Small intestine (tissue), 7 donors: ENCODE measurements around the gene VPREB3. TPM values are rescaled to one million over a fixed set of nuclear protein-coding genes. Genes with fewer than 3 reads are reported as not detected.

ENCODE experiments used
- DNase-seq, 2 donors: peaks; one replicate each; pipeline versions ENCODE4 v3.0.0 to v3.0.0-alpha.2; 2013
- FAIRE-seq: peaks from 2 replicates; lab custom pipeline; 2012; peaks lifted over from hg19 to GRCh38; lab: Jason Lieb, UNC
- H3K27ac ChIP-seq, 3 donors: one replicate each; pipeline ENCODE4 v1.5.1; 2013; ENCODE audit warnings: low read length in 2 of 3, mild to moderate bottlenecking in 2 of 3, control low read depth in 1 of 3, inconsistent platforms in 1 of 3, low read depth in 1 of 3, moderate library complexity in 1 of 3
- H3K27me3 ChIP-seq, 3 donors: one replicate each; pipeline ENCODE4 v1.6.1; 2013; ENCODE audit warnings: low read length in 3 of 3, inconsistent platforms in 1 of 3; ENCODE audit not compliant: control insufficient read depth in 3 of 3, insufficient read depth in 3 of 3
- H3K36me3 ChIP-seq, 3 donors: one replicate each; pipeline ENCODE4 v1.6.1; 2013; ENCODE audit warnings: low read length in 3 of 3, inconsistent platforms in 1 of 3, low read depth in 1 of 3, mild to moderate bottlenecking in 1 of 3, moderate library complexity in 1 of 3; ENCODE audit not compliant: control insufficient read depth in 3 of 3, insufficient read depth in 2 of 3
- H3K4me1 ChIP-seq, 3 donors: one replicate each; pipeline ENCODE4 v1.6.1; 2013; ENCODE audit warnings: low read length in 2 of 3, inconsistent platforms in 1 of 3, low read depth in 1 of 3, mild to moderate bottlenecking in 1 of 3, moderate library complexity in 1 of 3; ENCODE audit not compliant: control insufficient read depth in 3 of 3, insufficient read depth in 2 of 3
- H3K4me3 ChIP-seq, 3 donors: one replicate each; pipeline ENCODE4 v1.5.1; 2013; ENCODE audit warnings: low read length in 3 of 3, control low read depth in 1 of 3, inconsistent platforms in 1 of 3, low read depth in 1 of 3, mild to moderate bottlenecking in 1 of 3, moderate library complexity in 1 of 3
- H3K9me3 ChIP-seq, 2 donors: one replicate each; pipeline ENCODE4 v1.6.1; 2013; ENCODE audit warnings: low read depth in 1 of 2, low read length in 1 of 2; ENCODE audit not compliant: control insufficient read depth in 2 of 2, insufficient read depth in 1 of 2
- WGBS, 3 donors: extraction: QIAGEN DNeasy Blood & Tissue Kit; methylation state at CpG; one replicate each; pipeline ENCODE4 v1.1.7; 2013; 5-methylcytosine and 5-hydroxymethylcytosine counted together
- polyA plus RNA-seq, 4 donors: library from polyadenylated mRNA; stranded (reverse) in 3 of 4; unstranded in 1 of 4; fragments of 200-250 nt in 3 of 4; fragments of 120-200 nt in 1 of 4; gene quantifications; one replicate each; pipeline versions ENCODE4 v1.2.1 to v1.2.3, GENCODE V29; 2013
- donor health status: healthy with polysubstance abuse.
- donor health status: control.
- donor health status: control.
- donor health status: Bipolar disorder and iron deficiency.
- donor health status: healthy.

The VPREB3 gene
- polyA plus RNA-seq, 4 donors = 0.95 to 6.2 TPM; not detected in 2

- FAIRE-seq = no peak
- H3K27ac ChIP-seq = no peak overlapping the region
Measured at GRCh38 chr22:23712256-23712655, 42.0 kb downstream of the VPREB3 start.

GRCh38 chr22:23709107-23709506 lies 45.1 kb downstream of the VPREB3 start:
- DNase-seq = no peak
- Histone ChIP-seq H3K36me3 (peaks cover 28 to 45% (median 33%) of the 10 kb centered on the region in 3 donors), H3K4me3 (no peak overlapping the region), H3K9me3 (no peaks in the 10 kb centered on the region), H3K4me1 (no peaks in the 10 kb centered on the region), H3K27me3 (no peaks in the 10 kb centered on the region), H3K27ac (no peak overlapping the region)
- WGBS, 3 donors = 90 to 97% (median 95%) methylated on average over 2 of the region's 2 CpGs
- FAIRE-seq = no peak

More at GRCh38 chr22:23712256-23712655, 42.0 kb downstream of the VPREB3 start:
- no peaks in the 10 kb centered on the region for H3K27me3 ChIP-seq
- no peak overlapping the region for H3K4me3 ChIP-seq
- H3K9me3 ChIP-seq = no peaks in the 10 kb centered on the region
- 93 to 94% (median 94%) methylated on average over 12 of the region's 12 CpGs for WGBS, 3 donors
- peaks cover 18 to 46% (median 19%) of the 10 kb centered on the region in 3 donors for H3K36me3 ChIP-seq
- H3K4me1 ChIP-seq = peaks cover 0 to 4% (median 3%) of the 10 kb centered on the region in 3 donors
- no peak for DNase-seq

GRCh38 chr22:23708270-23708669 lies 46.0 kb downstream of the VPREB3 start:
- H3K36me3 ChIP-seq = peaks cover 21 to 40% (median 33%) of the 10 kb centered on the region in 3 donors
- 71 to 88% (median 78%) methylated on average over 1 of the region's 1 CpG for WGBS, 3 donors

DNA sequence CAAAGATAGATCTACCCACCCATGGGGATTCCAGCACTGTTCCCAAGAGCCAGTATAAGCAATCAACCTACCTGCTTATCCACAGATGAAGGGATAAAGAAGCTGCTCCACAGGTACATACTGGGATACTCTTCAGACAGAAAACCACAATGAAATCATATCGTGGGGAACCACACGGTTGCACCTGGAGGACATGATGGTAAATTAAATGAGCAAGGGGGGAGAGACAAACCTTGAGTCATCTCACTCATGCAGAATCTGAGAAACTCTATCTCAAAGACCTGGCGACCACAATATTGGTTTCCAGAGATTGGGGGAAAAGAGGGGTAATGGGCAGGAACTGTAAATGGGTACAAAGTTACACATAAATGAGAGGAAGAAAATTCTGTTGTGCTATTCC lies 48.9 kb downstream of the VPREB3 start:
- DNase-seq = no peak
- H3K27me3 ChIP-seq = no peaks in the 10 kb centered on the region
- 77 to 86% (median 85%) methylated on average over 3 of the region's 3 CpGs for WGBS, 3 donors
- no peak for FAIRE-seq
- no peaks in the 10 kb centered on the region for H3K9me3 ChIP-seq
- peaks cover 13 to 37% (median 26%) of the 10 kb centered on the region in 3 donors for H3K36me3 ChIP-seq
- no peak overlapping the region for H3K4me3 ChIP-seq
- no peak overlapping the region for H3K27ac ChIP-seq
- no peaks in the 10 kb centered on the region for H3K4me1 ChIP-seq

More at GRCh38 chr22:23708270-23708669, 46.0 kb downstream of the VPREB3 start:
- DNase-seq (no peak), FAIRE-seq (no peak)
- no peak overlapping the region for H3K27ac ChIP-seq
- H3K4me1 ChIP-seq = no peaks in the 10 kb centered on the region
- H3K27me3 ChIP-seq = no peaks in the 10 kb centered on the region
- no peaks in the 10 kb centered on the region for H3K9me3 ChIP-seq
- H3K4me3 ChIP-seq = no peak overlapping the region

DNA sequence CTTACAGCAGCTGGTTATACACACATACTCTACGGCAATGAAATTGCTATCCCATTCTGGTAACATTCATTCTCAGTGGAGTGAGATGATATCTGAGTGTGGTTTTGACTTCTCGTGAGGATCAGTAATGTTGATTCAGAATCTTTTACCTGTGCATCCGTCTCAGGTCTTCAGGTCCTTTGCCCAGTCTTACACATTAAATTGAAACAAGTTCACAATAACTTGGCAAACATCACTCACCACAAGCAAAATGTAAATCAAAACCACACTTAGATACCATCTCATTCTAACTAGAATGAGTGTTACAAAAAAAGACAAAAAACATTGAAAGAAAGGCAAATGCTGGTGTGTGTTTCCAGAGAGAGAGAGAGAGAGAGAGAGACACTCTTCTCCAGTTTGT lies 49.4 kb downstream of the VPREB3 start:
- H3K36me3 ChIP-seq = peaks cover 13 to 37% (median 26%) of the 10 kb centered on the region in 3 donors
- no peak overlapping the region for H3K27ac ChIP-seq
- FAIRE-seq (no peak), DNase-seq (no peak)
- H3K4me3 ChIP-seq = no peak overlapping the region
- H3K4me1 ChIP-seq = no peaks in the 10 kb centered on the region
- H3K27me3 ChIP-seq = no peaks in the 10 kb centered on the region
- no peaks in the 10 kb centered on the region for H3K9me3 ChIP-seq
- 84 to 89% (median 86%) methylated on average over 3 of the region's 3 CpGs for WGBS, 3 donors

DNA sequence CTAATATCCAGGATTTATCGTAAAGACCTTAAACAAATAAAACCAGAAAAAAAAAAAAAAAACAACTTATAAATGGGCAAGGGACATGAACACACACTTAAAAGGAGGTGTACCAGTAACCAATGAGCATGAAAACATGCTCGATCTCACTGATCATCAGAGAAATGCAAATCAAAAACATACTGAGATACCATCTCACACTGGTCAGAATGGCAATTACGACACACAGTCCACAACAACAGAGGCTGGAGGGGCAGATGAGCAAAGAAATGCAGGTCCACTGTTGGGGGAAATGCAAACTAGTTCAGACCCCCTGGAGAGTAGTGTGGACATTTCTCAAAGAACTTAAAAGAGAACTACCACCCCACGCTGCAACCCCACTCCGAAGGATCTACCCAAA lies 50.2 kb downstream of the VPREB3 start:
- WGBS, 3 donors = 95 to 97% (median 96%) methylated on average over 5 of the region's 5 CpGs
- Histone ChIP-seq H3K27me3 (no peaks in the 10 kb centered on the region), H3K4me3 (no peak overlapping the region), H3K36me3 (peaks cover 15 to 33% (median 23%) of the 10 kb centered on the region in 3 donors), H3K9me3 (no peaks in the 10 kb centered on the region), H3K4me1 (no peaks in the 10 kb centered on the region), H3K27ac (no peak overlapping the region)
- FAIRE-seq (no peak), DNase-seq (no peak)

Other genes starting within 250 kb of the VPREB3 start
- 1 to 10 TPM in 1 of 4 donors, not detected in 3; 1.3 TPM for gene IGLL1, start 174.1 kb downstream of the VPREB3 start, polyA plus RNA-seq
- gene DRICH1, start 122.1 kb downstream of the VPREB3 start, polyA plus RNA-seq = 1 to 10 TPM in 2 of 4 donors, under 1 TPM in 2; 0.30 to 1.8 (median 0.97) TPM
- 1 to 10 TPM in 2 of 4 donors, under 1 TPM in 2; 0.60 to 3.8 (median 0.91) TPM for gene RGL4, start 63.4 kb downstream of the VPREB3 start, polyA plus RNA-seq
- 1 to 10 TPM in 1 of 4 donors, under 1 TPM in 2, not detected in 1; 0.27 to 3.7 (median 0.98) TPM for gene ZNF70, start 3.3 kb downstream of the VPREB3 start, polyA plus RNA-seq
- under 1 TPM in 2 of 4 donors, not detected in 2; 0.07 to 0.16 TPM for gene C22orf15, start 8.6 kb upstream of the VPREB3 start, polyA plus RNA-seq
- 100 to 1,000 TPM in 3 of 4 donors, 10 to 100 TPM in 1; 53.5 to 544 (median 282) TPM for gene CHCHD10, start 13.5 kb upstream of the VPREB3 start, polyA plus RNA-seq
- 10 to 100 TPM in 1 of 4 donors, 1 to 10 TPM in 2, not detected in 1; 1.1 to 16.8 (median 1.7) TPM for gene MMP11, start 18.4 kb upstream of the VPREB3 start, polyA plus RNA-seq
- 10 to 100 TPM; 29.3 to 87.6 (median 55.2) TPM for gene SMARCB1, start 32.5 kb upstream of the VPREB3 start, polyA plus RNA-seq
- 10 to 100 TPM in 2 of 4 donors, 1 to 10 TPM in 2; 2.0 to 33.0 (median 14.1) TPM for gene DERL3, start 84.6 kb upstream of the VPREB3 start, polyA plus RNA-seq
- 10 to 100 TPM in 1 of 4 donors, 1 to 10 TPM in 3; 3.6 to 17.8 (median 6.0) TPM for gene SLC2A11, start 103.5 kb upstream of the VPREB3 start, polyA plus RNA-seq
- 100 to 1,000 TPM; 335 to 743 (median 449) TPM for gene MIF, start 140.0 kb upstream of the VPREB3 start, polyA plus RNA-seq
- gene GSTT2B, start 206.8 kb upstream of the VPREB3 start, polyA plus RNA-seq = 1 to 10 TPM in 3 of 4 donors, not detected in 1; 1.1 to 6.7 (median 2.1) TPM
- 10 to 100 TPM in 2 of 4 donors, 1 to 10 TPM in 2; 1.4 to 10.9 (median 7.7) TPM for gene DDTL, start 212.5 kb upstream of the VPREB3 start, polyA plus RNA-seq
- gene DDT, start 220.0 kb upstream of the VPREB3 start, polyA plus RNA-seq = 100 to 1,000 TPM; 144 to 876 (median 451) TPM
- gene GSTT2, start 225.7 kb upstream of the VPREB3 start, polyA plus RNA-seq = 1 to 10 TPM in 1 of 4 donors, under 1 TPM in 2, not detected in 1; 0.19 to 1.4 (median 0.81) TPM